Muscle of leg (tissue), 11 donors: ENCODE results near the gene BHLHA15. TPM values are rescaled to one million over a fixed set of nuclear protein-coding genes. Genes with fewer than 3 reads are reported as not detected.

Experiments
- DNase-seq: peaks from one replicate; pipeline ENCODE4 v3.0.0; 2013
- H3K27ac ChIP-seq: one replicate; pipeline ENCODE4 v1.5.1; 2013; ENCODE audit warnings: mild to moderate bottlenecking, low read length, control low read depth
- H3K27me3 ChIP-seq: one replicate; pipeline ENCODE4 v1.6.1; 2013; ENCODE audit warnings: low read length; ENCODE audit not compliant: control insufficient read depth, insufficient read depth
- H3K36me3 ChIP-seq: one replicate; pipeline ENCODE4 v1.6.1; 2013; ENCODE audit warnings: low read length; ENCODE audit not compliant: control insufficient read depth, insufficient read depth
- H3K4me1 ChIP-seq: one replicate; pipeline ENCODE4 v1.6.1; 2013; ENCODE audit warnings: low read length; ENCODE audit not compliant: control insufficient read depth, insufficient read depth
- H3K4me3 ChIP-seq: one replicate; pipeline ENCODE4 v1.5.1; 2013; ENCODE audit warnings: low read length, control low read depth
- H3K9me3 ChIP-seq: replicated peaks from 2 replicates; pipeline ENCODE4 v1.6.1; 2013; ENCODE audit warnings: low read depth, low read length; ENCODE audit not compliant: control insufficient read depth
- WGBS: methylation state at CpG from one replicate; pipeline ENCODE4 v1.1.5; 2013; ENCODE audit warnings: missing lambda C conversion rate; ENCODE audit not compliant: insufficient coverage; 5-methylcytosine and 5-hydroxymethylcytosine counted together
- polyA plus RNA-seq, 8 donors: library from polyadenylated mRNA; unstranded; fragments of 120-200 nt; gene quantifications; one replicate each; pipeline versions ENCODE4 v1.2.1 to v1.2.3, GENCODE V29; 2013; ENCODE audit warnings: inconsistent platforms in 1 of 8, low replicate concordance in 1 of 8; ENCODE audit not compliant: insufficient read length in 8 of 8, insufficient read depth in 1 of 8
- total RNA-seq: library from RNA; stranded (reverse); fragments of 120-200 nt; gene quantifications from one replicate; pipeline ENCODE4 v1.2.4, GENCODE V29; 2013

Gene BHLHA15
- total and polyA plus RNA-seq, 9 donors, result 0.26 to 1.0 (median 0.41) TPM

- Histone ChIP-seq H3K9me3 (no peaks in the 10 kb centered on the region), H3K36me3 (peaks cover 14% of the 10 kb centered on the region), H3K4me1 (peaks cover 2% of the 10 kb centered on the region), H3K27me3 (no peaks in the 10 kb centered on the region), H3K27ac (no peak overlapping the region), H3K4me3 (no peak overlapping the region)
- DNase-seq, result no peak
- whole genome bisulfite sequencing, result 100% methylated on average over 3 of the region's 6 CpGs
Measured at GRCh38 chr7:98257701-98258100, 46.5 kb downstream of the BHLHA15 start.

Other genes starting within 250 kb of the BHLHA15 start
- not detected for gene OCM2, start 221.2 kb upstream of the BHLHA15 start, total RNA-seq
- not detected for gene OCM2, start 221.2 kb upstream of the BHLHA15 start, polyA plus RNA-seq
- gene LMTK2, start 104.6 kb upstream of the BHLHA15 start, total RNA-seq, result 7.0 TPM
- gene LMTK2, start 104.6 kb upstream of the BHLHA15 start, polyA plus RNA-seq, result 1 to 10 TPM; 5.3 to 8.0 (median 6.8) TPM
- gene TECPR1, start 40.8 kb downstream of the BHLHA15 start, total RNA-seq, result 14.4 TPM
- gene TECPR1, start 40.8 kb downstream of the BHLHA15 start, polyA plus RNA-seq, result 10 to 100 TPM; 14.7 to 26.5 (median 17.4) TPM
- 62.9 TPM for gene BRI3, start 70.2 kb downstream of the BHLHA15 start, total RNA-seq
- gene BRI3, start 70.2 kb downstream of the BHLHA15 start, polyA plus RNA-seq, result 100 to 1,000 TPM in 1 of 8 donors, 10 to 100 TPM in 7; 63.9 to 106 (median 75.6) TPM
- 2.9 TPM for gene BAIAP2L1, start 189.7 kb downstream of the BHLHA15 start, total RNA-seq
- gene BAIAP2L1, start 189.7 kb downstream of the BHLHA15 start, polyA plus RNA-seq, result 10 to 100 TPM in 1 of 8 donors, 1 to 10 TPM in 7; 5.4 to 12.2 (median 6.9) TPM